Testis (tissue), 2 donors: ENCODE data around the gene GRIN2D.

Source experiments
- CTCF ChIP-seq, 3 experiments: fragments of 450-650 bp in 2 of 3; fragments of 200-600 bp in 1 of 3; sonication (generic) in 1 of 3; IDR thresholded peaks; one replicate each; pipeline ENCODE4 v1.5.1; 2016 to 2019; ENCODE audit warnings: antibody characterized with exemption in 3 of 3, mild to moderate bottlenecking in 2 of 3, moderate library complexity in 1 of 3
- POLR2A ChIP-seq: fragments of 450-650 bp; IDR thresholded peaks from one replicate; pipeline ENCODE4 v1.6.1; 2017; ENCODE audit warnings: antibody characterized with exemption, mild to moderate bottlenecking, moderate library complexity

DNA sequence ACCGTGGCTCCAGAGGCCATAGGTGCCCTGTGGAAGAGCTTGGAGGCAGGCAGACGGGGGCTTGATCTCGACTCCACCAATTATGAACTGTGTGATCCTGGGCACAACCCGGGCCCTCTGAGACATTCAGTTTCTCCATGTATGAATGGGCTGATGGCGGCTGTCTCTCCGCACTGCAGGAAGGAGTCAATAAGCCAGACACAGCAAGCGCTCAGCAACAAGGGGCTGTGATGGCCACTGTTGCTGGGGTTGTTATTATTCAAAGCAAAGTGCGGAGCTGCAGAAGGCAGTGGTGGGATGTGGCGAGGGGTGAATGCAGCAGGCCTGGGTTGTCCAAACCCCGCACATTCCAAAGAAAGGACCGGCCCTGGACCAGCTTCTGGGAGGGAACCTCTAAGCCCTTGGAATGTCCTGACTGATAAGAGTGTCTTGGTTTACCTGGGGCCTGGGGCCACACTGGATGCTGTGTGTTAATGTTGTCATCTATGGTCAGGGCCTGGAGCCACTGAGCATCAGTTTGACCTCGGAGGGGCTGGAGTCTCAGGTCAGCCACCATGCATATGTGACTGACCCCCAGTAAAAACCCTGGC is 38.0 kb upstream of the GRIN2D start:
- no peak for TF ChIP-seq POLR2A
- TF ChIP-seq CTCF (IDR thresholded peaks at IDR 0.05): no peak
